ENCODE measurements around the gene CAMSAP2. TPM values are rescaled to one million over a fixed set of nuclear protein-coding genes. Genes with fewer than 3 reads are reported as not detected.

CAMSAP2 gene
- total and polyA plus RNA-seq, 2 of the 4 experiments (the other 2 are of a cell fraction), result 8.3 to 29.4 TPM

DNA sequence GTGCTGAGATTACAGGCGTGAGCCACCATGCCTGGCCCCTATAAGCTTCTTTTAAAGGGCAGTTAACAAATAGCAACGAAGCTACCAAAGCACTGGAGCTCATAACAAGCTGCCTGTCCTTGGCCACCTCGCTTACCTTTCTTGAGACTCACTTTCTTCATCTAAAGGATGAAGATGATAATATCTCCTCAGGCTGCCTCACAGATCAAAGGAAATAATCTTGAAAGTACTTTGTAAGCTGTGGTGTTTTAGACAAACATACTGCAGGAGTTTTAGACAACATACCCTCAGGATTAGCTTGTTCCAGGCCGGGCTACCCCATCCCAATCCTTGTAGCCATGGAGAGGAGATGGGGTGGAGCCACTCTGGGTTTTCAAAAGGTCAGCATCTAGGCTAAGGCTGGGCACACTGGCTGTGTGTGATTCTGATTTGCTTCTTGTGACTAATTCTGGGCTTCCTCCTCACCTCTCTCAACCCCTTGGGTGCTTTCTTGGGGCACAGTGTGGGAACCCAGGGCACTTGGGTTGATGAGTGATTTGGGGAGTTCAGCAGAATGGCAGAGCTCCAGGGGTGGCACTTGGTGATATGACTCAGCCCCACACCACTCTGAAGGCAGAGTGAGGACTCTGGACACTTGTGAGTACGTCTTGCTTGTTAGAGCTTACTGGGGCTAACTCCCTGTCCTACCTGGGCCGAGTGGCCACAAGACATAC is 139.3 kb downstream of the CAMSAP2 start:
- no peak for DNase-seq
- WGBS, 2 experiments (ENCODE audit: extremely low coverage in 2 of 2, insufficient read length in 1 of 2), result 80% methylated on average over 2 of the region's 6 CpGs; no CpG with 5 or more reads in 1 of the 2 experiments
- H3K36me3 ChIP-seq (ENCODE audit: control insufficient read depth, insufficient read depth, low read length), result no peaks in the 10 kb centered on the region
- no peak overlapping the region for H2AK9ac ChIP-seq (replicated peaks; ENCODE audit: low read depth, low read length, poor library complexity)
- no peak overlapping the region for H3K18ac ChIP-seq (ENCODE audit: low read depth, low read length)
- H2BK15ac ChIP-seq (ENCODE audit: low read depth, low read length), result no peak overlapping the region
- peaks cover 64% of the 10 kb centered on the region for H3K27me3 ChIP-seq (ENCODE audit: control insufficient read depth, insufficient read depth, low read length)
- no peak overlapping the region for H2BK20ac ChIP-seq (ENCODE audit: low read depth, low read length)
- CTCF ChIA-PET, result interaction anchor here (0.6 kb wide), 1 partner anchor 149 kb away, joined by 3 read pairs; no protein-coding TSS in a partner anchor
- H3K14ac ChIP-seq (replicated peaks; ENCODE audit: low read depth, low read length), result no peak overlapping the region
- no peaks in the 10 kb centered on the region for H4K20me1 ChIP-seq (ENCODE audit: insufficient read depth, low read length)
- H2BK5ac ChIP-seq (ENCODE audit: low read depth, low read length, poor library complexity, severe bottlenecking), result no peak overlapping the region
- no peak overlapping the region for H4K91ac ChIP-seq (ENCODE audit: insufficient read depth, low read depth, low read length)
- ATAC-seq (ENCODE audit: low read depth), result no peak
- POLR2A ChIA-PET (ENCODE audit: unreplicated experiment), result no interaction called here
- intact Hi-C loops (cut with micrococcal nuclease) (no loop called here), dilution Hi-C loops (cut with HindIII; ENCODE audit: low sequenced_read_pairs, unreplicated experiment) (no loop called here), in situ Hi-C loops (cut with MboI; ENCODE audit: low sequenced_read_pairs) (no loop called here)
- H3K4me3 ChIP-seq (ENCODE audit: insufficient read depth, low read depth, low read length), result no peak overlapping the region
- no peaks in the 10 kb centered on the region for H3K79me1 ChIP-seq (ENCODE audit: low read depth in 1 of 2, low read length in 2 of 2)
- BruUV-seq (replicated peaks), result no TSS peak
- H3K9ac ChIP-seq (ENCODE audit: low read depth, low read length), result no peak overlapping the region
- H4K5ac ChIP-seq (ENCODE audit: low read depth, low read length), result no peak overlapping the region
- H2AK5ac ChIP-seq (ENCODE audit: low read depth, low read length), result no peak overlapping the region
- no peak overlapping the region for H3K4me2 ChIP-seq (ENCODE audit: low read depth, low read length)
- no peak overlapping the region for H2BK120ac ChIP-seq (ENCODE audit: low read depth, low read length)
- peaks cover 5% of the 10 kb centered on the region for H3K4me1 ChIP-seq (ENCODE audit: control insufficient read depth, insufficient read depth, low read length)
- H2AFZ ChIP-seq (replicated peaks; ENCODE audit: low read length, poor library complexity), result no peak overlapping the region
- H3K27ac ChIP-seq (ENCODE audit: insufficient read depth, low read length), result no peak overlapping the region
- no peak overlapping the region for H3K4ac ChIP-seq (ENCODE audit: low read depth, low read length)
- no peak for TF ChIP-seq FOS (IDR thresholded peaks at IDR 0.05; ENCODE audit: low read depth, low read length)
- no peak for TF ChIP-seq USF2 (IDR thresholded peaks at IDR 0.05; ENCODE audit: low read depth, low read length)
- TF ChIP-seq BHLHE40 (IDR thresholded peaks at IDR 0.05; ENCODE audit: low read depth, low read length), result no peak
- no peak for TF ChIP-seq MAFK (IDR thresholded peaks at IDR 0.05; ENCODE audit: low read depth, low read length)
- TF ChIP-seq MXI1 (IDR thresholded peaks at IDR 0.05; ENCODE audit: borderline replicate concordance, low read depth, low read length), result no peak
- TF ChIP-seq RCOR1 (IDR thresholded peaks at IDR 0.05; ENCODE audit: insufficient replicate concordance, low read length), result no peak
- H3K23ac ChIP-seq (ENCODE audit: low read depth, low read length), result no peak overlapping the region
- no peak overlapping the region for H3K56ac ChIP-seq (ENCODE audit: extremely low read depth, insufficient read depth, low read length)
- H3K9me3 ChIP-seq (ENCODE audit: control insufficient read depth, insufficient read depth, low read length), result no peaks in the 10 kb centered on the region
- H4K8ac ChIP-seq (ENCODE audit: low read depth in 2 of 2, low read length in 2 of 2), result no peak overlapping the region
- no peaks in the 10 kb centered on the region; the same call in 1 of the 2 replicates for H3K9me1 ChIP-seq (ENCODE audit: insufficient read depth, low read length)

All from IMR-90 (cell line).